Measurements from ENCODE around the gene DHX29. TPM values are rescaled to one million over a fixed set of nuclear protein-coding genes. Genes with fewer than 3 reads are reported as not detected.
A peak's percentile ranks its signal among the peaks of the same experiment; 100 is the strongest.

Gene DHX29
- total RNA-seq, 1 donor from 2014 or later, result 16.3 TPM

DNA sequence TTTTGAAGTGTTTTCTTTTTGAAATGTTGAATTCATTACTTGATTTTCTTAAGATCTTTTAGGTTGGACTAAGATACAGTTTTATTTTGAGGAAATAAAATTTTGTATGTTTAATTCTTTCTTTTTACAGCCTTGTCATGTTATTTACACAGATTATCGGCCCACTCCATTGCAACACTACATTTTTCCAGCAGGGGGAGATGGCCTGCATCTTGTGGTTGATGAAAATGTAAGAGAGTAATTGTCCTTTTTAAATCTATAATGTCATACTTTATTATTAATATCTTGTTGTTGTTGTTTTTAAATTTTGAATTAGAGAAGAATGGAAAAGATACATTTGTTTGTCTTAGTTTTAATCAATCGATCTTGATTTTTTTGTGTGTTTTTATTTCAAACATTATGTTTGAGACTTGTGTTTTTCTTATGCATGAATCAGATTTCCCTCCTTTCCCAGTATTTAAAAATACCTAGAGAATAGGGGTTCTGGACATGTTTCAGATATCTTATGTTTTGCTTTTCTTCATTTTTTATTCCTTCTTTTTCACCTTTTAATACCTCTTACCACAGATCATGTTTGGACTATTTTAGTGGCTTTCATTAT is 37.0 kb upstream of the DHX29 start:
- no peaks in the 10 kb centered on the region for H3K27me3 ChIP-seq (ENCODE audit: control insufficient read depth, insufficient read depth, low read length)
- TF ChIP-seq, protein P1, sequence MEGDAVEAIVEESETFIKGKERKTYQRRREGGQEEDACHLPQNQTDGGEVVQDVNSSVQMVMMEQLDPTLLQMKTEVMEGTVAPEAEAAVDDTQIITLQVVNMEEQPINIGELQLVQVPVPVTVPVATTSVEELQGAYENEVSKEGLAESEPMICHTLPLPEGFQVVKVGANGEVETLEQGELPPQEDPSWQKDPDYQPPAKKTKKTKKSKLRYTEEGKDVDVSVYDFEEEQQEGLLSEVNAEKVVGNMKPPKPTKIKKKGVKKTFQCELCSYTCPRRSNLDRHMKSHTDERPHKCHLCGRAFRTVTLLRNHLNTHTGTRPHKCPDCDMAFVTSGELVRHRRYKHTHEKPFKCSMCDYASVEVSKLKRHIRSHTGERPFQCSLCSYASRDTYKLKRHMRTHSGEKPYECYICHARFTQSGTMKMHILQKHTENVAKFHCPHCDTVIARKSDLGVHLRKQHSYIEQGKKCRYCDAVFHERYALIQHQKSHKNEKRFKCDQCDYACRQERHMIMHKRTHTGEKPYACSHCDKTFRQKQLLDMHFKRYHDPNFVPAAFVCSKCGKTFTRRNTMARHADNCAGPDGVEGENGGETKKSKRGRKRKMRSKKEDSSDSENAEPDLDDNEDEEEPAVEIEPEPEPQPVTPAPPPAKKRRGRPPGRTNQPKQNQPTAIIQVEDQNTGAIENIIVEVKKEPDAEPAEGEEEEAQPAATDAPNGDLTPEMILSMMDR (IDR thresholded peaks at IDR 0.05; ENCODE audit: insufficient read depth, low read length, severe bottlenecking), result peak; percentile 52
- FAIRE-seq (no peak), DNase-seq (ENCODE audit: low read depth) (peak; percentile 61)
- H3K4me3 ChIP-seq (ENCODE audit: low read depth, low read length), result no peak overlapping the region
- peaks cover 8% of the 10 kb centered on the region for H3K36me3 ChIP-seq (ENCODE audit: control insufficient read depth, insufficient read depth, low read length)

DNA sequence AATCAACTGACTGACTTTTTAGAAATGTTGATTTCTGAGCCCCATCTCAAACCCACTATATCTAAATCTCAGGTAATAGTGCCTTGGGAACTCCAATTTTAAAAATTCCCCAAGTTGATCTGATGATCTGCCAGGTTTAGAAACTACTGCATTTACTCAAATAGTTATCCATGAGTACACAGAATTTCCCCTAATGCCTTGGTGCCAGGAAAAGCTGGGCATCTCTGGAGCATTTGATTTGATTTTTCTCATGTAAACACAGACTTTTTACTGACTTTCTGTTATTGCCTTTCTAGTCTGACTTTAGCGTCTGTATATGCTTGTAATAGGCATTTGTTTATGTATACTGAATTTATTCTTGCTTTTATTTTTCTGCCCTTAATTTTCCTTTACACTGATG is 36.1 kb upstream of the DHX29 start:
- FAIRE-seq (no peak), DNase-seq (ENCODE audit: low read depth) (no peak)
- TF ChIP-seq, protein P1 (IDR thresholded peaks at IDR 0.05; ENCODE audit: insufficient read depth, low read length, severe bottlenecking), result no peak
- Histone ChIP-seq H3K27me3 (ENCODE audit: control insufficient read depth, insufficient read depth, low read length) (no peaks in the 10 kb centered on the region), H3K4me3 (ENCODE audit: low read depth, low read length) (no peak overlapping the region), H3K36me3 (ENCODE audit: control insufficient read depth, insufficient read depth, low read length) (peaks cover 8% of the 10 kb centered on the region)

DNA sequence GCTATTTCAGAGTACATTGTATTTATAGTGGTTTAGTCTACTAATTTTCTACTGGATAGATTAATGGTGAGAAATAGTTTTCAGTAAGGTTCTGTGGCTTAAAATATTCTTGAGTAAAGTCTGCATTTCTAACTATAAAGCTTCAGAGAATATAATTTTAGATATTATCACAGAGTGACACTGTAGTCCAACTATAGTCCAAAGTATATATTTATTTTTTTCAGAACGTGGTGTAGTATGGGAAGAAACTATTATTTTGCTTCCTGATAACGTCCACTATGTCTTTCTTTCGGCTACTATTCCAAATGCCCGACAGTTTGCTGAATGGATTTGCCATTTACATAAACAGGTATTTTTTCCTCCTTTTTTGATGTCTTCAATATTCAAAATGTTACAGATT is 35.6 kb upstream of the DHX29 start:
- no peak for FAIRE-seq
- no peaks in the 10 kb centered on the region for H3K27me3 ChIP-seq (ENCODE audit: control insufficient read depth, insufficient read depth, low read length)
- H3K4me3 ChIP-seq (ENCODE audit: low read depth, low read length), result no peak overlapping the region
- peaks cover 7% of the 10 kb centered on the region for H3K36me3 ChIP-seq (ENCODE audit: control insufficient read depth, insufficient read depth, low read length)
- TF ChIP-seq, protein P1 (IDR thresholded peaks at IDR 0.05; ENCODE audit: insufficient read depth, low read length, severe bottlenecking), result no peak
- DNase-seq (ENCODE audit: low read depth), result no peak

DNA sequence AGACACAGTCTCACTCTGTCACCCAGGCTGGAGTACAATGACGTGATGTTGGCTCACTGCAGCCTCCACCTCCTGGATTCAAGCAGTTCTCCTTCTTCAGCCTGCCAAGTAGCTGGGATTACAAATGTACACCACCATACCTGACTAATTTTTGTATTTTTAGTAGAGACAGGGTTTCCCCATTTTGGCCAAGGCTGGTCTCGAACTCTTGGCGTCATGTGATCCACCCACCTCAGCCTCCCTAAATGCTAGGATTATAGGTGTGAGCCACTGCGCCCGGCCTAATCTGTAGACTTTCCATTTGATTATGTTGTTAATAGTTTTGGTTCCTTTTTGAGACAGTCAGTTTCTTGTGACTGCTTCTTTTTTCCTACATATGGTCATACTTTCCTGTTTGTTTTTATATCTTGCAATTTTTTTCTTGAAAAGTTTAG is 31.3 kb upstream of the DHX29 start:
- H3K27me3 ChIP-seq (ENCODE audit: control insufficient read depth, insufficient read depth, low read length), result no peaks in the 10 kb centered on the region
- DNase-seq (ENCODE audit: low read depth) (no peak), FAIRE-seq (no peak)
- no peaks in the 10 kb centered on the region for H3K36me3 ChIP-seq (ENCODE audit: control insufficient read depth, insufficient read depth, low read length)
- H3K4me3 ChIP-seq (ENCODE audit: low read depth, low read length), result no peak overlapping the region
- TF ChIP-seq, protein P1 (IDR thresholded peaks at IDR 0.05; ENCODE audit: insufficient read depth, low read length, severe bottlenecking), result no peak

DNA sequence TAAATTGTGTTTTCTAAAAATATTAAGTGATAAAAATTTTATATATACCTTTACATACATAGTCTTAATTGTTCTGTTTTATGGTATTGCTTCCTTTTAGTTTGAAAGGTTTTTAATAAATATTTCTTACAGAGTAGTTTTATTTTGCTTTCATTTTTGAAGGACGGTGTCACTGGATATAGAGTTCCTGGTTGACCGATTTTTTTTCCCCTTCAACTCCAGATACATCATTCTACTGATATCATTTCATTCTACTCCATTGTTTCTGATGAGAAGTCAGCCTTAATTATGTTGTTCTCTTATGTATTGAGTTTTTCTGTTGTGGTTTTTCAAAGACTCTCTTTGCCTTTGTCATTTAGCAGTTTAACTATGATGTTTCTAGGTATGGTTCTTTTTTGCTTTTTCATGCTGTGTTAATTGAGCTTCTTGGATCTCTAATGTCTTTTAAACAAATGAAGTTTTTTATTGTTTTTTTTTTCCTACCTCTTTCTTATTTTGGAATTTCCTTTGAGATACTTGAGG is 30.7 kb upstream of the DHX29 start:
- FAIRE-seq, result no peak
- Histone ChIP-seq H3K4me3 (ENCODE audit: low read depth, low read length) (no peak overlapping the region), H3K36me3 (ENCODE audit: control insufficient read depth, insufficient read depth, low read length) (no peaks in the 10 kb centered on the region)

More for the DNA sequence above, 30.7 kb upstream of the DHX29 start:
- DNase-seq (ENCODE audit: low read depth), result no peak
- TF ChIP-seq, protein P1 (IDR thresholded peaks at IDR 0.05; ENCODE audit: insufficient read depth, low read length, severe bottlenecking), result no peak
- H3K27me3 ChIP-seq (ENCODE audit: control insufficient read depth, insufficient read depth, low read length), result no peaks in the 10 kb centered on the region

Measured in bronchial epithelial cell (primary cell).